K562 (cell line): ENCODE measurements around the gene DLK2. TPM values are rescaled to one million over a fixed set of nuclear protein-coding genes. Genes with fewer than 3 reads are reported as not detected.

Experiments used
- ASH1L ChIP-seq: fragments of 450-650 bp; IDR thresholded peaks from 2 replicates; pipeline ENCODE4 v1.6.1; 2018; ENCODE audit warnings: borderline replicate concordance, mild to moderate bottlenecking, low read depth; ENCODE audit not compliant: partially characterized antibody
- BCOR ChIP-seq: fragments of 450-650 bp; IDR thresholded peaks from 2 replicates; pipeline ENCODE4 v1.6.1; 2016
- CBX1 ChIP-seq: sonication (generic); IDR thresholded peaks from 2 replicates; pipeline ENCODE4 v1.6.1; 2016; ENCODE audit warnings: antibody characterized with exemption, low read depth, mild to moderate bottlenecking
- CEBPB ChIP-seq: fragments of 450-650 bp; IDR thresholded peaks from 2 replicates; pipeline ENCODE4 v1.6.1; 2016; ENCODE audit warnings: missing genetic modification characterization, missing compliant biosample characterization
- CXXC5 ChIP-seq: fragments of 250-450 bp; sonication (Bioruptor Pico); IDR thresholded peaks from 2 replicates; pipeline ENCODE4 v1.8.0; 2022; ENCODE audit warnings: inconsistent platforms, mild to moderate bottlenecking, moderate library complexity
- ELF1 ChIP-seq: fragments of 200-800 bp; sonication (Bioruptor generic); IDR thresholded peaks from 2 replicates; pipeline ENCODE4 v1.6.1; 2016; ENCODE audit warnings: missing genetic modification characterization, missing compliant biosample characterization
- GABPB1 ChIP-seq: sonication (generic); formaldehyde crosslinking; IDR thresholded peaks from 2 replicates; pipeline ENCODE4 v1.8.0; 2022; ENCODE audit warnings: mild to moderate bottlenecking, missing genetic modification reagents
- HMG20A ChIP-seq: fragments of 450-650 bp; formaldehyde crosslinking; conservative IDR thresholded peaks from 2 replicates; pipeline ENCODE4 v1.4.0; 2020; ENCODE audit warnings: mild to moderate bottlenecking, mixed read lengths
- MEIS2 ChIP-seq: fragments of 450-650 bp; IDR thresholded peaks from 2 replicates; pipeline ENCODE4 v1.6.1; 2014; ENCODE audit warnings: mild to moderate bottlenecking; ENCODE audit not compliant: partially characterized antibody
- SIRT6 ChIP-seq: IDR thresholded peaks from one replicate; pipeline ENCODE4 v1.6.1; 2012; ENCODE audit warnings: low read depth, mild to moderate bottlenecking, control low read depth, inconsistent platforms, low read length, moderate library complexity
- TAF7 ChIP-seq: fragments of 450-650 bp; IDR thresholded peaks from 2 replicates; pipeline ENCODE4 v1.6.1; 2016; ENCODE audit warnings: missing genetic modification characterization, missing compliant biosample characterization
- TBP ChIP-seq: optimal IDR thresholded peaks from 2 replicates; pipeline ENCODE3; 2011; ENCODE audit warnings: low read depth, low read length, improper control_type of control experiment
- TCF7 ChIP-seq: sonication (generic); IDR thresholded peaks from 2 replicates; pipeline ENCODE4 v1.6.1; 2016; ENCODE audit warnings: antibody characterized with exemption, borderline replicate concordance
- U2AF1 ChIP-seq: fragments of 200-400 bp; formaldehyde crosslinking; optimal IDR thresholded peaks from 2 replicates; pipeline ENCODE3; 2017; ENCODE audit warnings: mild to moderate bottlenecking, low read depth, low read length, moderate library complexity
- XRCC3 ChIP-seq: fragments of 450-650 bp; IDR thresholded peaks from 2 replicates; pipeline ENCODE4 v1.6.1; 2017; ENCODE audit warnings: mild to moderate bottlenecking, moderate library complexity
- ZFPM2 ChIP-seq: fragments of 250-450 bp; sonication (Bioruptor Pico); IDR thresholded peaks from 2 replicates; pipeline ENCODE4 v1.5.1; 2022; ENCODE audit warnings: mild to moderate bottlenecking
- ZNF143 ChIP-seq: sonication (generic); formaldehyde crosslinking; IDR thresholded peaks from 2 replicates; pipeline ENCODE4 v1.9.0; 2022; ENCODE audit warnings: mild to moderate bottlenecking, missing genetic modification reagents
- ZNF551 ChIP-seq: fragments of 250-450 bp; sonication (Bioruptor Pico); IDR thresholded peaks from 2 replicates; pipeline ENCODE4 v1.5.0; 2021; ENCODE audit warnings: mild to moderate bottlenecking, moderate library complexity
- ZNF57 ChIP-seq: fragments of 450-650 bp; formaldehyde crosslinking; IDR thresholded peaks from 2 replicates; pipeline ENCODE4 v1.4.0; 2020; ENCODE audit warnings: mild to moderate bottlenecking, moderate library complexity
- ZSCAN32 ChIP-seq: fragments of 450-650 bp; formaldehyde crosslinking; IDR thresholded peaks from 2 replicates; pipeline ENCODE4 v1.4.0; 2020; ENCODE audit warnings: mild to moderate bottlenecking, moderate library complexity
- polyA plus RNA-seq, 8 experiments: library from polyadenylated mRNA; depleted of rRNA in 4 of 8; stranded (reverse) in 5 of 8; unstranded in 3 of 8; fragments of >200 nt; fragmentation: Nextera tagmentation in 2 of 8; fragmentation: Illumina TruSeq in 1 of 8; extraction: Ambion mirVana in 2 of 8; extraction: Trizol in 1 of 8; gene quantifications; 2 replicates each; pipeline versions ENCODE4 v1.2.1 to v1.2.3, GENCODE V29; 2011 to 2014; ENCODE audit warnings: inconsistent platforms in 1 of 8, missing spikeins in 1 of 8
- total RNA-seq, 7 experiments: library from RNA; depleted of rRNA in 6 of 7; stranded (reverse); fragments of >200 nt in 6 of 7; fragmentation: Illumina TruSeq in 2 of 7; extraction: Trizol in 2 of 7; gene quantifications; 2 replicates each; pipeline versions ENCODE4 v1.2.1 to v1.2.3, GENCODE V29; 2011 to 2021; ENCODE audit warnings: low replicate concordance in 1 of 7
- TF ChIP-seq, protein P1 (sequence below): sonication (generic); formaldehyde crosslinking; IDR thresholded peaks from 2 replicates; pipeline ENCODE4 v1.8.0; 2022; ENCODE audit warnings: mild to moderate bottlenecking, missing genetic modification reagents, borderline replicate concordance
- TF ChIP-seq, protein P2 (sequence below), 2 experiments: IDR thresholded peaks; 2 replicates each; pipeline ENCODE4 v1.6.1; 2012; ENCODE audit warnings: improper control_type of control experiment in 2 of 2, low read depth in 2 of 2, low read length in 2 of 2, borderline replicate concordance in 1 of 2
- TF ChIP-seq, protein P3 (sequence below): fragments of 250-450 bp; sonication (Bioruptor Pico); IDR thresholded peaks from 2 replicates; pipeline ENCODE4 v1.4.0; 2020; ENCODE audit warnings: borderline replicate concordance

DLK2 gene
- total and polyA plus RNA-seq, 9 of the 15 experiments (the other 6 are each of a cell fraction or from before 2014, with no cell fraction given): 0.11 to 0.53 (median 0.29) TPM; not detected in 3

DNA sequence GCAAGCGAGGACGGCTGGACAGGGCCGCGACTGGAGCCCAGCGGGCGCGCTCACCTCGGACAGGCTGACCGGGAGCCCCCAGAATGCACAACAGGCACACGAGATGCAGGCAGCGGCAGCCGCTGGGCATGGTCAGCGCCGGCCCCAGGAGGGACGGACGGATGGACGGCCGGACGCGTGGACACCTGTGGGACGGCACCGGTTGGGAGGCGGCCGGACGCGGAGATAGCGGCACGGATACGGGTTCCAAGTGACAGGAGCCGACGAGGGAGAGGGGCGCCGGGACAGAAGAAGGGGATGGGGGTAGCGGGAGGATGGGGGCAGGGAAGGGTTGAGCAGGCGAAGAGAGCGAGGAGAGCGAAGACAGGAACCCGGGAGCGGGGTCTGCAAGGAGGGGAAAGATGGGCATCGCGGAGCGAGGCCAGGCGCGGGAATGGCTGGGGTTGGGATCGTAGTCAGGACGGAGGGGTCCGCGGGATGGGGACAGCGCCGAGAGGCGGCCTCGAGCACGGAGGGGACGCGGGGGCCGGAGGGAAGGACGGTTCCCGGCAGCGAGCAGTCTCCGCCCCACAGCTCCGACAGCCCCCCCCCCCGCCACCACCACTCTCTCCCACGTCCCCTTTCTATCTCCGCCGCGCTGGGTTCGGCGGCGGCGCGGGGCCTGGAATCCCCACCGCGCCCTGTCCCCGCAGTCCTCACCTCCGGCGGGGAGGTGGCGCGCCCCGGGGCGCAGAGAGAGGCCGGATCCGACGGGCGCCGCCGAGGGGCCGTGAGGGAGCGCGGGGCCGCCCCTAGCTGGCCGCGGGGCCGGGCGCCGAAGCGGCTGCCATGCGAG is 435 bp downstream of the DLK2 start (continued):
- TF ChIP-seq CBX1 (0 out of 2 replicates have a peak, but pooled peaks have one; percentile 34), XRCC3 (no peak), TAF7 (tag) (no peak), U2AF1 (peak; percentile 86), ZNF551 (CRISPR knock-in tag) (no peak), ZNF57 (CRISPR knock-in tag) (no peak), CXXC5 (CRISPR knock-in tag) (peak; percentile 56), MEIS2 (no peak), ELF1 (no peak), ASH1L (no peak), CEBPB (no peak), HMG20A (CRISPR knock-in tag) (no peak), BCOR (peak; percentile 70; the same call in 1 of the 2 replicates), TBP (no peak), ZFPM2 (no peak), ZSCAN32 (CRISPR knock-in tag) (0 out of 2 replicates have a peak, but pooled peaks have one; percentile 6), SIRT6 (no peak), TCF7 (no peak), GABPB1 (CRISPR knock-in tag) (peak; percentile 43; the same call in 1 of the 2 replicates), ZNF143 (CRISPR knock-in tag) (no peak)
- TF ChIP-seq, protein P1, sequence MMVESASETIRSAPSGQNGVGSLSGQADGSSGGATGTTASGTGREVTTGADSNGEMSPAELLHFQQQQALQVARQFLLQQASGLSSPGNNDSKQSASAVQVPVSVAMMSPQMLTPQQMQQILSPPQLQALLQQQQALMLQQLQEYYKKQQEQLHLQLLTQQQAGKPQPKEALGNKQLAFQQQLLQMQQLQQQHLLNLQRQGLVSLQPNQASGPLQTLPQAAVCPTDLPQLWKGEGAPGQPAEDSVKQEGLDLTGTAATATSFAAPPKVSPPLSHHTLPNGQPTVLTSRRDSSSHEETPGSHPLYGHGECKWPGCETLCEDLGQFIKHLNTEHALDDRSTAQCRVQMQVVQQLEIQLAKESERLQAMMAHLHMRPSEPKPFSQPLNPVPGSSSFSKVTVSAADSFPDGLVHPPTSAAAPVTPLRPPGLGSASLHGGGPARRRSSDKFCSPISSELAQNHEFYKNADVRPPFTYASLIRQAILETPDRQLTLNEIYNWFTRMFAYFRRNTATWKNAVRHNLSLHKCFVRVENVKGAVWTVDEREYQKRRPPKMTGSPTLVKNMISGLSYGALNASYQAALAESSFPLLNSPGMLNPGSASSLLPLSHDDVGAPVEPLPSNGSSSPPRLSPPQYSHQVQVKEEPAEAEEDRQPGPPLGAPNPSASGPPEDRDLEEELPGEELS (CRISPR knock-in tag): no peak
- TF ChIP-seq, protein P2, sequence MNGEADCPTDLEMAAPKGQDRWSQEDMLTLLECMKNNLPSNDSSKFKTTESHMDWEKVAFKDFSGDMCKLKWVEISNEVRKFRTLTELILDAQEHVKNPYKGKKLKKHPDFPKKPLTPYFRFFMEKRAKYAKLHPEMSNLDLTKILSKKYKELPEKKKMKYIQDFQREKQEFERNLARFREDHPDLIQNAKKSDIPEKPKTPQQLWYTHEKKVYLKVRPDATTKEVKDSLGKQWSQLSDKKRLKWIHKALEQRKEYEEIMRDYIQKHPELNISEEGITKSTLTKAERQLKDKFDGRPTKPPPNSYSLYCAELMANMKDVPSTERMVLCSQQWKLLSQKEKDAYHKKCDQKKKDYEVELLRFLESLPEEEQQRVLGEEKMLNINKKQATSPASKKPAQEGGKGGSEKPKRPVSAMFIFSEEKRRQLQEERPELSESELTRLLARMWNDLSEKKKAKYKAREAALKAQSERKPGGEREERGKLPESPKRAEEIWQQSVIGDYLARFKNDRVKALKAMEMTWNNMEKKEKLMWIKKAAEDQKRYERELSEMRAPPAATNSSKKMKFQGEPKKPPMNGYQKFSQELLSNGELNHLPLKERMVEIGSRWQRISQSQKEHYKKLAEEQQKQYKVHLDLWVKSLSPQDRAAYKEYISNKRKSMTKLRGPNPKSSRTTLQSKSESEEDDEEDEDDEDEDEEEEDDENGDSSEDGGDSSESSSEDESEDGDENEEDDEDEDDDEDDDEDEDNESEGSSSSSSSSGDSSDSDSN (IDR thresholded peaks at IDR 0.05; ENCODE audit: borderline replicate concordance in 1 of 2, low read depth in 2 of 2, low read length in 2 of 2): peak; percentile 47 to 50; a peak in 1 of 4 replicates
- TF ChIP-seq, protein P3, sequence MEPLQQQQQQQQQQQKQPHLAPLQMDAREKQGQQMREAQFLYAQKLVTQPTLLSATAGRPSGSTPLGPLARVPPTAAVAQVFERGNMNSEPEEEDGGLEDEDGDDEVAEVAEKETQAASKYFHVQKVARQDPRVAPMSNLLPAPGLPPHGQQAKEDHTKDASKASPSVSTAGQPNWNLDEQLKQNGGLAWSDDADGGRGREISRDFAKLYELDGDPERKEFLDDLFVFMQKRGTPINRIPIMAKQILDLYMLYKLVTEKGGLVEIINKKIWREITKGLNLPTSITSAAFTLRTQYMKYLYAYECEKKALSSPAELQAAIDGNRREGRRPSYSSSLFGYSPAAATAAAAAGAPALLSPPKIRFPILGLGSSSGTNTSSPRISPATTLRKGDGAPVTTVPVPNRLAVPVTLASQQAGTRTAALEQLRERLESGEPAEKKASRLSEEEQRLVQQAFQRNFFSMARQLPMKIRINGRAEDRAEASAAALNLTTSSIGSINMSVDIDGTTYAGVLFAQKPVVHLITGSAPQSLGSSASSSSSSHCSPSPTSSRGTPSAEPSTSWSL: no peak
